NK-92 (cell line): ENCODE results near the gene GPR18.
"Not testable (repeated sequence)": the region's sequence is repeated elsewhere in the genome, so short reads cannot be mapped to it uniquely, and the experiment has no call there.

Experiments
- DNase-seq: peaks from one replicate; lab custom pipeline; 2025; ENCODE audit not compliant: unreplicated experiment; lab: John Stamatoyannopoulos, UW

The GPR18 gene

GRCh38 chr13:99231721-99232120 lies 26.5 kb downstream of the GPR18 start:
- no peak for DNase-seq

- no peak for DNase-seq
These were observed 27.2 kb downstream of the GPR18 start for GRCh38 chr13:99230991-99231390.

GRCh38 chr13:99230588-99230987 lies 27.6 kb downstream of the GPR18 start:
- DNase-seq: not testable (repeated sequence)

- no peak for DNase-seq
These were observed 29.2 kb downstream of the GPR18 start for GRCh38 chr13:99228737-99229691.

- no peak for DNase-seq
These were observed 30.1 kb downstream of the GPR18 start for GRCh38 chr13:99227909-99228688.

- no peak for DNase-seq
These were observed 30.8 kb downstream of the GPR18 start for GRCh38 chr13:99227331-99227900.

GRCh38 chr13:99226513-99226912 lies 31.7 kb downstream of the GPR18 start:
- no peak for DNase-seq

- no peak for DNase-seq
These were observed 33.1 kb downstream of the GPR18 start for GRCh38 chr13:99225078-99225477.

- no peak for DNase-seq
These were observed 34.2 kb downstream of the GPR18 start for GRCh38 chr13:99224021-99224420.

- DNase-seq: no peak
These were observed 34.6 kb downstream of the GPR18 start for GRCh38 chr13:99223587-99223986.

GRCh38 chr13:99221567-99222239 lies 36.5 kb downstream of the GPR18 start:
- no peak for DNase-seq

GRCh38 chr13:99220199-99220935 lies 37.8 kb downstream of the GPR18 start:
- DNase-seq: no peak

- DNase-seq: peak; percentile 17
These were observed 39.2 kb downstream of the GPR18 start for GRCh38 chr13:99218969-99219368.

GRCh38 chr13:99218545-99218944 lies 39.6 kb downstream of the GPR18 start:
- DNase-seq: no peak

GRCh38 chr13:99218126-99218525 lies 40.1 kb downstream of the GPR18 start:
- no peak for DNase-seq

- DNase-seq: no peak
These were observed 40.6 kb downstream of the GPR18 start for GRCh38 chr13:99217461-99218110.

GRCh38 chr13:99215184-99215830 lies 42.9 kb downstream of the GPR18 start:
- no peak for DNase-seq

- DNase-seq: no peak
These were observed 43.4 kb downstream of the GPR18 start for GRCh38 chr13:99214731-99215130.

- DNase-seq: no peak
These were observed 43.9 kb downstream of the GPR18 start for GRCh38 chr13:99214232-99214631.
